Astrocyte (in vitro differentiated cells and primary cell): ENCODE results near the gene VIP. TPM values are rescaled to one million over a fixed set of nuclear protein-coding genes. Genes with fewer than 3 reads are reported as not detected.

Source experiments
- DNase-seq: peaks from one replicate; pipeline ENCODE4 v3.0.0-alpha.2; 2010; ENCODE audit warnings: low read depth
- FAIRE-seq: peaks from 2 replicates; lab custom pipeline; 2011; peaks lifted over from hg19 to GRCh38; lab: Jason Lieb, UNC
- H2AFZ ChIP-seq: 2 replicates; pipeline ENCODE4 v1.6.0; 2012; ENCODE audit warnings: low read depth, low read length, inconsistent platforms
- H3K27ac ChIP-seq: 2 replicates; pipeline ENCODE4 v1.5.1; 2011; ENCODE audit warnings: low read depth, low read length, inconsistent platforms
- H3K27me3 ChIP-seq: 2 replicates; pipeline ENCODE4 v1.6.0; 2011; ENCODE audit warnings: low read length, inconsistent platforms; ENCODE audit not compliant: insufficient read depth
- H3K36me3 ChIP-seq: 2 replicates; pipeline ENCODE4 v1.5.1; 2011; ENCODE audit warnings: low read length, inconsistent platforms; ENCODE audit not compliant: insufficient read depth
- H3K4me1 ChIP-seq: 2 replicates; pipeline ENCODE4 v1.5.1; 2011; ENCODE audit warnings: low read length, inconsistent platforms; ENCODE audit not compliant: insufficient read depth
- H3K4me2 ChIP-seq: 2 replicates; pipeline ENCODE4 v1.6.0; 2012; ENCODE audit warnings: low read length, inconsistent platforms
- H3K4me3 ChIP-seq: 2 replicates; pipeline ENCODE4 v1.5.1; 2011; ENCODE audit warnings: low read depth, mild to moderate bottlenecking, low read length, inconsistent platforms; ENCODE audit not compliant: insufficient read depth
- H3K79me2 ChIP-seq: 2 replicates; pipeline ENCODE4 v1.6.0; 2012; ENCODE audit warnings: mild to moderate bottlenecking, low read length, inconsistent platforms; ENCODE audit not compliant: insufficient read depth
- H3K9ac ChIP-seq: 2 replicates; pipeline ENCODE4 v1.6.0; 2012; ENCODE audit warnings: mild to moderate bottlenecking, low read length, inconsistent platforms
- H3K9me3 ChIP-seq: 2 replicates; pipeline ENCODE4 v1.5.1; 2012; ENCODE audit warnings: low read depth, mild to moderate bottlenecking, low read length, inconsistent platforms; ENCODE audit not compliant: insufficient read depth
- H4K20me1 ChIP-seq: 2 replicates; pipeline ENCODE4 v1.6.0; 2012; ENCODE audit warnings: low read length, inconsistent platforms; ENCODE audit not compliant: insufficient read depth
- H3K27ac Mint-ChIP-seq: one replicate; pipeline ENCODE4 v1.8.0; 2021; ENCODE audit warnings: mild to moderate bottlenecking, mixed read lengths; ENCODE audit not compliant: unreplicated experiment
- H3K27me3 Mint-ChIP-seq: one replicate; pipeline ENCODE4 v1.8.0; 2021; ENCODE audit warnings: low read depth, mixed read lengths; ENCODE audit not compliant: unreplicated experiment
- H3K36me3 Mint-ChIP-seq: one replicate; pipeline ENCODE4 v1.8.0; 2021; ENCODE audit warnings: low read depth, mixed read lengths; ENCODE audit not compliant: unreplicated experiment
- H3K4me1 Mint-ChIP-seq: one replicate; pipeline ENCODE4 v1.8.0; 2021; ENCODE audit warnings: low read depth, mixed read lengths; ENCODE audit not compliant: unreplicated experiment
- H3K4me3 Mint-ChIP-seq: one replicate; pipeline ENCODE4 v1.8.0; 2021; ENCODE audit warnings: mild to moderate bottlenecking, moderate library complexity, mixed read lengths; ENCODE audit not compliant: unreplicated experiment
- H3K9me3 Mint-ChIP-seq: one replicate; pipeline ENCODE4 v1.8.0; 2021; ENCODE audit warnings: mild to moderate bottlenecking, mixed read lengths; ENCODE audit not compliant: unreplicated experiment
- CTCF ChIP-seq: IDR thresholded peaks from 2 replicates; pipeline ENCODE4 v1.5.1; 2011; ENCODE audit warnings: low read depth, mild to moderate bottlenecking, inconsistent platforms, low read length, moderate library complexity; ENCODE audit not compliant: insufficient read depth
- EZH2 ChIP-seq: IDR thresholded peaks from 2 replicates; pipeline ENCODE4 v1.6.1; 2012; ENCODE audit warnings: mild to moderate bottlenecking, low read length, inconsistent platforms; ENCODE audit not compliant: insufficient read depth
- total RNA-seq: library from RNA; stranded (reverse); gene quantifications from 2 replicates; pipeline ENCODE4 v1.2.1, GENCODE V29; 2021

The VIP gene
- total RNA-seq, 1 donor from 2014 or later = 0.45 TPM

DNA sequence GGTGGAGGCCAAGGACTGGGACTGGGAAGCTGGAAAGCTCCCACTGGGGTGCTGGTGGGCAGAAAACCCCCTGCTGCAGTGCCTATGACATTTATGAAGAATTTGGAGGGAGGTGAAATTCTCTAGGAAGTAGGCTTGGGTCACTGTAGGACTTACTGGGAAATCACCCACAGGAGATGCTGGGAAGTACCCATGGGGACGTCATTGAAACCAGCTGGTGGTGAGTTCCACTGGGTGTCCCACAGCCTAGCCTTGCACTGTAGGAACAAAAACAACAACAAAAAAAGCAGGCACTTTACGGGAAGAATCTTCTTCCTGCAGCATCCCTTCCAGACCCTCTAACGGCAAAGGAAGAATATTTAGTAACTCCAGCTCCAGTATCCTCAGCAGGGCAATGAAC, 26.2 kb downstream of the VIP start:
- no peak for DNase-seq
- Mint-ChIP-seq H3K4me1 (no peaks in the 10 kb centered on the region), H3K4me3 (no peak overlapping the region), H3K27me3 (no peaks in the 10 kb centered on the region), H3K9me3 (peaks cover 4% of the 10 kb centered on the region), H3K36me3 (no peaks in the 10 kb centered on the region), H3K27ac (no peak overlapping the region)
- TF ChIP-seq CTCF (no peak), EZH2 (no peak)
- no peak overlapping the region for H3K4me3 ChIP-seq
- H3K36me3 ChIP-seq = no peaks in the 10 kb centered on the region
- no peaks in the 10 kb centered on the region for H3K27me3 ChIP-seq
- H3K9ac ChIP-seq = no peak overlapping the region
- H3K4me2 ChIP-seq = no peak overlapping the region
- H3K27ac ChIP-seq = no peak overlapping the region
- FAIRE-seq = no peak
- H3K9me3 ChIP-seq = no peaks in the 10 kb centered on the region
- H3K4me1 ChIP-seq = no peaks in the 10 kb centered on the region
- H4K20me1 ChIP-seq = no peaks in the 10 kb centered on the region
- no peaks in the 10 kb centered on the region for H3K79me2 ChIP-seq
- H2AFZ ChIP-seq = no peak overlapping the region

GRCh38 chr6:152783217-152783878, 32.8 kb downstream of the VIP start:
- H3K36me3 Mint-ChIP-seq = no peaks in the 10 kb centered on the region
- no peak overlapping the region for H2AFZ ChIP-seq
- no peak overlapping the region for H3K4me2 ChIP-seq
- H3K36me3 ChIP-seq = no peaks in the 10 kb centered on the region
- no peaks in the 10 kb centered on the region for H3K9me3 ChIP-seq
- no peak overlapping the region for H3K4me3 Mint-ChIP-seq
- no peak for FAIRE-seq
- TF ChIP-seq CTCF (no peak), EZH2 (no peak)
- H3K27me3 Mint-ChIP-seq = no peaks in the 10 kb centered on the region
- H3K4me3 ChIP-seq = no peak overlapping the region
- no peak overlapping the region for H3K27ac ChIP-seq
- H3K9ac ChIP-seq = no peak overlapping the region
- no peaks in the 10 kb centered on the region for H3K4me1 ChIP-seq
- peaks cover 5% of the 10 kb centered on the region for H3K9me3 Mint-ChIP-seq
- H4K20me1 ChIP-seq = no peaks in the 10 kb centered on the region
- H3K79me2 ChIP-seq = no peaks in the 10 kb centered on the region
- H3K4me1 Mint-ChIP-seq = no peaks in the 10 kb centered on the region
- no peak for DNase-seq
- no peaks in the 10 kb centered on the region for H3K27me3 ChIP-seq
- H3K27ac Mint-ChIP-seq = no peak overlapping the region

- Histone ChIP-seq H3K4me2 (no peak overlapping the region), H3K27ac (no peak overlapping the region), H4K20me1 (no peaks in the 10 kb centered on the region), H3K4me1 (no peaks in the 10 kb centered on the region), H3K4me3 (no peak overlapping the region), H3K36me3 (no peaks in the 10 kb centered on the region), H3K79me2 (no peaks in the 10 kb centered on the region), H2AFZ (no peak overlapping the region), H3K27me3 (no peaks in the 10 kb centered on the region), H3K9me3 (no peaks in the 10 kb centered on the region), H3K9ac (no peak overlapping the region)
- Mint-ChIP-seq H3K27me3 (peaks cover 3% of the 10 kb centered on the region), H3K27ac (no peak overlapping the region), H3K9me3 (no peaks in the 10 kb centered on the region), H3K4me3 (no peak overlapping the region), H3K36me3 (no peaks in the 10 kb centered on the region), H3K4me1 (no peaks in the 10 kb centered on the region)
- no peak for FAIRE-seq
- no peak for TF ChIP-seq CTCF
- no peak for TF ChIP-seq EZH2
- DNase-seq = no peak
Measured at GRCh38 chr6:152794696-152795095, 44.1 kb downstream of the VIP start.
